Fibroblast of the aortic adventitia (primary cell): Measurements from ENCODE around the gene RNASE9. TPM values are rescaled to one million over a fixed set of nuclear protein-coding genes. Genes with fewer than 3 reads are reported as not detected.
"Not testable (repeated sequence)": the region's sequence is repeated elsewhere in the genome, so short reads cannot be mapped to it uniquely, and the experiment has no call there.

Experiments
- DNase-seq: peaks from one replicate; pipeline ENCODE4 v3.0.0-alpha.2; 2010; ENCODE audit warnings: low read depth
- H3K4me3 ChIP-seq: 2 replicates; pipeline ENCODE4 v1.5.1; 2011; ENCODE audit warnings: low read depth, mild to moderate bottlenecking, control low read depth, low read length, moderate library complexity
- total RNA-seq: library from RNA; depleted of rRNA; stranded (reverse); fragments of >200 nt; gene quantifications from 2 replicates; pipeline ENCODE4 v1.2.3, GENCODE V29; 2012; ENCODE audit warnings: low replicate concordance
- TF ChIP-seq, protein P1 (sequence below): IDR thresholded peaks from 2 replicates; pipeline ENCODE4 v1.5.1; 2011; ENCODE audit warnings: mild to moderate bottlenecking, low read length, control low read depth, inconsistent platforms; ENCODE audit not compliant: insufficient read depth

Gene RNASE9
- total RNA-seq, 1 donor: not detected

GRCh38 chr14:20578325-20578724 is 17.5 kb upstream of the RNASE9 start:
- H3K4me3 ChIP-seq: no peak overlapping the region
- TF ChIP-seq, protein P1, sequence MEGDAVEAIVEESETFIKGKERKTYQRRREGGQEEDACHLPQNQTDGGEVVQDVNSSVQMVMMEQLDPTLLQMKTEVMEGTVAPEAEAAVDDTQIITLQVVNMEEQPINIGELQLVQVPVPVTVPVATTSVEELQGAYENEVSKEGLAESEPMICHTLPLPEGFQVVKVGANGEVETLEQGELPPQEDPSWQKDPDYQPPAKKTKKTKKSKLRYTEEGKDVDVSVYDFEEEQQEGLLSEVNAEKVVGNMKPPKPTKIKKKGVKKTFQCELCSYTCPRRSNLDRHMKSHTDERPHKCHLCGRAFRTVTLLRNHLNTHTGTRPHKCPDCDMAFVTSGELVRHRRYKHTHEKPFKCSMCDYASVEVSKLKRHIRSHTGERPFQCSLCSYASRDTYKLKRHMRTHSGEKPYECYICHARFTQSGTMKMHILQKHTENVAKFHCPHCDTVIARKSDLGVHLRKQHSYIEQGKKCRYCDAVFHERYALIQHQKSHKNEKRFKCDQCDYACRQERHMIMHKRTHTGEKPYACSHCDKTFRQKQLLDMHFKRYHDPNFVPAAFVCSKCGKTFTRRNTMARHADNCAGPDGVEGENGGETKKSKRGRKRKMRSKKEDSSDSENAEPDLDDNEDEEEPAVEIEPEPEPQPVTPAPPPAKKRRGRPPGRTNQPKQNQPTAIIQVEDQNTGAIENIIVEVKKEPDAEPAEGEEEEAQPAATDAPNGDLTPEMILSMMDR: no peak
- no peak for DNase-seq

- H3K4me3 ChIP-seq, DNase-seq: not testable (repeated sequence)
These were observed 11.6 kb upstream of the RNASE9 start for GRCh38 chr14:20572382-20572990.

DNA sequence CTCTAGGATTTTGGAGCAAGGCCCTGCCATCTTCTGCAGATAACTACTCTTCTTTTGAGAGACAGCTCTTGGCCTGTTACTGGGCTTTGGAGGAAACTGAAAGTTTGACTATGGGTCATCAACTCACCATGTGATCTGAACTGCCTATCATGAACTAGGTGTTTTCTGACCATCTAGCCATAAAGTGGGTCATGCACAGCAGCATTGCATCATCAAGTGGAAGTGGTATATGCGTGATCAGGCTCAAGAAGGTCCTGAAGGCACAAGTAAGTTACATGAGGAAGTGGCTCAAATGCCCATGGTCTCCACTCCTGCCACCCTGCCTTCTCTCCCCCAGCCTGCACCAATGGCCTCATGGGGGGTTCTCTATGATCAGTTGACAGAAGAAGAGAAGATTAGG is 9.9 kb upstream of the RNASE9 start:
- H3K4me3 ChIP-seq, DNase-seq: not testable (repeated sequence)

- not testable (repeated sequence) for DNase-seq, H3K4me3 ChIP-seq
These were observed 9.0 kb upstream of the RNASE9 start for GRCh38 chr14:20569865-20570264.

GRCh38 chr14:20569066-20569465 is 8.2 kb upstream of the RNASE9 start:
- DNase-seq: no peak
- TF ChIP-seq, protein P1: no peak
- H3K4me3 ChIP-seq: no peak overlapping the region

GRCh38 chr14:20568393-20568792 is 7.5 kb upstream of the RNASE9 start:
- TF ChIP-seq, protein P1: no peak
- H3K4me3 ChIP-seq: no peak overlapping the region
- DNase-seq: no peak

DNA sequence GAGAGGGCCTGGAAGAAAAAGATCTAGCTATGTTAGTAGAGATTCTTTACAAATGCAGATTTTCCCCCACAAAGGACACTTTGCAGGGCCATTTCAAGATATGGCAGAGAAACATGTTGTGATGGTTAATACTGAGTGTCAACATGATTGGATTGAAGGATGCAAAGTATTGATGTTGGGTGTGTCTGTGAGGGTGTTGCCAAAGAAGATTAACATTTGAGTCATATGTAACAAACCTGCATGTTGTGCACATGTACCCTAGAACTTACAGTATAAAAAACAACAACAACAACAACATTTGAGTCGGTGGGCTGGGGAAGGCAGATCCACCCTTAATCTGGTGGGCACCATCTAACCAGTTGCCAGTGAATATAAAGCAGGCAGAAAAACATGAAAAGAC is 6.4 kb upstream of the RNASE9 start:
- not testable (repeated sequence) for H3K4me3 ChIP-seq, DNase-seq

DNA sequence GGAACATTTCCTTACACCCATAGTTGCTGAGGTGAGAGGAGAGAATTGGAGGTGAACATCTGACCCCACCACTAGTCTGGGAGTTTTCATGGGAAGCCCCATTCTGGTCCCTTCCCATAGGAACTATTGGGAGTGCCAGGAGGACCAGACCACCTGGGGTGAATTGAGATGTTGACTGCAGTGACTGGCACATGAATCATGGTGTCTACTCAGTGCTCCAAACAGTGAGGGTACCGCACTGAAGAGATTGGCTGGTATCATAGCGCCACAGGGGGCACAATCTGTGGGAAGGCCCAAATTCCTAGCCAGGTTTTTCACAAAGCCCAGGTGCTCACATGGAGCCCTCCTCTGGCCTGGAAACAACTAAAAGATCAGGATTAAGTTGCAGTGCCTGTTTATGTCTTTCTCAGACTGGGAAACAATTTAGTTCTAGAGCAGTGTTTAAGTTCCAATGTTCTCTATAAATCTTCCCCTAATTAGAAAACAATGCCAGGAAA is 3.7 kb upstream of the RNASE9 start:
- TF ChIP-seq, protein P1: no peak
- no peak for DNase-seq
- no peak overlapping the region for H3K4me3 ChIP-seq

- DNase-seq: no peak
These were observed 3.1 kb upstream of the RNASE9 start for GRCh38 chr14:20563971-20564370.

More at GRCh38 chr14:20563971-20564370, 3.1 kb upstream of the RNASE9 start:
- no peak overlapping the region for H3K4me3 ChIP-seq
- TF ChIP-seq, protein P1: no peak
